NCI-H2081 treated with DMSO at 0.1 percent for 48 hours (cell line): ENCODE measurements around the gene ADRA2B.
"Not testable (repeated sequence)": the region's sequence is repeated elsewhere in the genome, so short reads cannot be mapped to it uniquely, and the experiment has no call there.

Source experiments
- DNase-seq: peaks from one replicate; lab custom pipeline; 2025; lab: John Stamatoyannopoulos, UW

Gene ADRA2B

DNA sequence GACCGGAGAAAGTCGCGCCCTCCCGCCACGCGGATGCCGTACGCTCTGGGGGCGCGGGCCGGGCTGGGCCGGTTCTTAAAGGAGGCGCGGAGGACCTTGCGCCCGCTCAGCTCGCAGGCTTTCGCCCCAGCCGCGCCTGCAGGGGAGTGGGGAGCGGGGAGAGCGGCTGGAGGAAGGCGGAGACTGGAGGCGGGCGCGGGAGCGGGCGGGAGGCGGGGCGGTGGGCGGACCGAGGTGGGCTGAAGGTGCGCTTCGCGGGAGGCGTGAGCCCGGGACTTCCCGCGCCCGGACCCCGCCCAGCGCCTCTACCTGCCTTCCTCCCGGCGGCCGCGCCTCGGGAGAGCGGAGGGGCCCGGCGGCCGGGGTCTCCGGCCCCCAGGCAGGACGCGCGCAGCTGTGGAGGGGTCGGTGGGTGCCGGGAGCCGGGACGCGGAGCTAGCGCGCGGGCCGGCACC lies at the start of gene ADRA2B:
ADRA2B (minus strand) TSS at position 148 of the 455 bp plus-strand sequence. CDS start 422 bp downstream, outside the sequence.
- DNase-seq = no peak

DNA sequence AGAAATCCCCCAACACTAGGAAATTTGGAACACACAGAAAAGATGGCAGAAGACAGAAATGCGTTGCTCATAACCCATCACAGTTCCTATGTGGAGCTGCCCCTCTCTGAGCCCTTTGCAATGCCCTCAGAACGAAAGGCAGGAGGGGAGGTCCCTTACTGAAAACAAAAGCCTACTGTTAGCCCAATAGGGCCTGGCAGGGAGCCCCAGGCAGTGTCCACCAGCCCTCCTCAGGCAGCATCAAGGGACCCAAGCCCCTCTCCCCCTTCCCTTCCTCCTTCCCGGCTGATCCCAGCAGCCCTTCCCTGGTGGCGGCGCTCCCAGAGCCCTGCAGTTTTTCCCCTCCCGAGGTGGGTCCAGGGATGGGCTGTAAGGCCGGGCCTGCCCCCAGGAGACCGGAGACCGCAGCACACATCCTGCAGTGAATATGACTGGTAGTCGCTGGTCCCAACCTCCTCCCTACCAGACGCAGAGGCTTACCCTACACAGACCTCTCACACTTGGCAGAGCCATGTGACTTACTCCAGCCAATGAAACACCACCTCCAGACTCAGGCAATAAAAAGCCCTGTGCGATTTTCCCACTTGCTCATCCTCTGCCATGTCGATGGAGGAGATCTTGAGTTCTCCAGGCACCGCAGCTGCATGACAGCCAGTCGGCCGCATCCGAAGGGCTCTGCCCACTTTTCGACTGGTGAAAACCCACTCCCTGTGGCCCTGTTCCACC lies 48.3 kb upstream of the ADRA2B start:
- DNase-seq = no peak

DNA sequence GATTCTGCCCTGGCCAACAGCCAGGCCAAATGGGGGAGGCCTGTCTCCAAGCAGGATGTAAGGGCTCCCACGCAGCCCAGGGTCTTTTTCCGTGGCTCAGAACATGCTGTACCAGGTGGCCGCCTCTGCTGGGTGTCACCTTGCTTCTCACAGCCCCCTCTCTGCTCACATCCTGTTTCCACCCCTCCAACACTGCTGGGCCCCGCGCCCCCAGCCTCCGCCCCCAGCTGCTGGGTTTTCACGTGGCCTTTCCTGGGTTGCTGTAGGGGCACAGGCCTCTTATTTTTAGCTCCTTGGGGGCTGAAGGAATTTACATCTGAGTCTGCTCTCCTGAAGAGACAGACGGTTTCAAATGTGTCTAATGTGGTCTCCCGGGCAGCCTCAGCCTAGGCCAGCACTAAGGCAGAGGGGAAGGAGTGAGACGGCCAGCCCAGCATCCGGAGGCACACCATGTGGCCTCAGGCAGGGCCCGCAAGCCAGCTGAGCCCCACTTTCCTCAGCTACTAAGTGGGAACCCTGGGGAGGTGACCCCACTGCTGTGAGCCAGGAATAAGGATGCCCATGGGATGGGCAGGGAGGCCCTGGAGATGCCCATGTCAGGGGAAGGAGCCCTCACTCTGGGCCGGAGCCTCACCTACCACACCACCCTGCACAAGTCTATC lies 47.5 kb upstream of the ADRA2B start:
- DNase-seq = no peak

DNA sequence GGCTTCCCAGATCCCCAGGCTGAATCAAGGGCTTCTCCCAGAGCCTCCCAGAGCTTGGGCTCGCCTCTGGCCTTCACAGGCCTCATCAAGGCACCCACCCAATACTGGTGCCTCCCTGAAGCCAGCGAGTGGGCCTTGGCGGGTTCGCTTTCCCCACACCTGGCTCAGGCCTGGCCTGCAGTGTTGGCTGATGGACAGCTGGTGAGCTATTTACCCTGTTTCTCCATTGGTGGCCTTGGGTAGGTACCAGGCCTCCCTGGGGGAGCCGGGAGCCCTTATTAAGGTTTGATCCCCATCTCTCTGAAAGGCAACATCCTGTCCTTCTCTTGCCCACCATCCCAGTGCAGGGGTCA lies 47.0 kb upstream of the ADRA2B start:
- no peak for DNase-seq

DNA sequence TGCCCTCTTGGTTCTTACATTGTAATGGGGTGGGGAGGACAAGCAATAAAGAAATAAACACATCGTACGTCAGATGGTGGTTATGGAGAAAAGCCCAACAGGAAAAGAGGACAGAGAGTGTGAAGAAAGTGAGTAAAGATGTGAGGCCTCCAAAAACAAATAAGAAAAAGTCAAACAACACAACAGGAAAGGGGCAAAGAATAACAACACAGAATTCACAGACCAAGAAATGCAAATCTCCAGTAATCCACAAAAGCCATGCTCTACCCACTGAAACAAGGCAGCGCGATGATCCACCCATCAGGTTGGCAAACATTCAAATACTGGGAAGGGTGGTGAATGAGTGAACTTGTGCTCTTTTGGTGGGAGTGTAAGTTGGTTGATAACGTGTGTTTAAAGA lies 45.5 kb upstream of the ADRA2B start:
- DNase-seq = no peak

DNA sequence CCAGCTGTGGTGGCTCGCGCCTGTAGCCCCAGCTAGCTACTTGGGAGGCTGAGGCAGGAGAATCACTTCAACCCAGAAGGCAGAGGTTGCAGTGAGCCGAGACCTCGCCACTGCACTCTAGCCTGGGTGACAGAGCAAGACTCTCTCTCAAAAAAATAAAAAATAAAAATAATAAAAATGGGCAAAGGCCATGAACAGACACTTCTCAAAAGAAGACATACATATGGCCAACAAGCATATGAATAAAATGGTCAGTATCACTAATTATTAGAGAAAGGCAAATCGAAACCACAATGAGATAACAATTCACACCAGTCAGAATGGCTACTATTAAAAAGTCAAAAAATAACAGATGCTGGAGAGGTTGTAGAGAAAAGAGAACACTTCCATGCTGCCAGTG lies 44.0 kb upstream of the ADRA2B start:
- DNase-seq = not testable (repeated sequence)

DNA sequence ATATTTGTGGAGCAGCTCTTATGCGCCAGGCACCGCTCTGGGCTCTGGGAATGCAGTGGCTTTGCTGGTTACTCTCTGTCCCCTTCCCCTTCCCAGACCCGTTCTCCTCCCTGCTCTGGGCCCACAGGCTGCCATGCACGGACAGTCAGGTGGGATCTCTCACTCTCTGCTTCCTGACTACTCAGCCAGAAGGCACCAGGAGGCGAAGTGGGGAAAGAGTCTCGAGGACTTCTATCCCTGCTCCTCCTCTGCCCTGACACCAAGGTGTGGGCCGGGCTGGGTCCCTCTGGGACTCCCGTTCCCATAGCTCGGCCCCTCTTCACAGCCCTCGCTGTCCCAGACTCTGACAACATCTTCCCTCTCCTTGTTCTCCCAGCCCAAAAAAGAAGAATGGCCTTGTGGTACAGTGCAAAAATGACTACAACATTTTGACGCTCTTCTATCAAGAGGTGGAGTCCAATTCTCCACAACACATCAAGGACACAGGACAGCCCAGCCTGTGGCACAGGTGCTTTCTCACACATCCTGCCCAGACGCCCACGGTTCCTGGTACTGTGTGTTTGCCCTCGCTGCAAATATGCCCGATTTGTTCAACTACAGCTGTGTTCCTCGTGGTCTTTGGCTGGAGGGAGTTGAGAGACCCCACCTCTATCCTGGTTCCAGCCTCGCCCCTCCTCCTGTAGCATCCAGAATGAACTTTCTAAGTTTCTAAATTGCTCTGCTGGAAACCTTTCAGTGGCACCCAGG lies 42.9 kb upstream of the ADRA2B start:
- DNase-seq = no peak

DNA sequence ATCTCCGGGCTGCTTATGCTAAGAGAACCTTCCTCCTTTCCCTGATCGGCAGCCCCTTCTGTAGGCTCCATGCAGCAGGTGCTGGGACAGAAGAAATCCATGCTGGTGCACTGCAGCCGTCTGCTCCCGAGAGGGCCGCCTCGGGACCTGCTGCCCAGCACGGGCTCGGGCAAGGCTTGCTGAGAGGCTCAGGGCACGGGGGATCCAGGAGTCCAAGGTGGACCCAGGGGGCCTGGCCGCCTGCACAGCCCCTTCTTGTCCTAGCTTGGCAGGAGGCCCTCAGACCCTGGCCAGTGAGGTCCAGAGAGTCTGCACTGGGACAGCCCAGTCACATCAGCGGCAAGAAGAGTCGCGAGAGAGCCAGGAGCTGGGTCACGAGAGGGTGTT lies 42.2 kb upstream of the ADRA2B start:
- no peak for DNase-seq

DNA sequence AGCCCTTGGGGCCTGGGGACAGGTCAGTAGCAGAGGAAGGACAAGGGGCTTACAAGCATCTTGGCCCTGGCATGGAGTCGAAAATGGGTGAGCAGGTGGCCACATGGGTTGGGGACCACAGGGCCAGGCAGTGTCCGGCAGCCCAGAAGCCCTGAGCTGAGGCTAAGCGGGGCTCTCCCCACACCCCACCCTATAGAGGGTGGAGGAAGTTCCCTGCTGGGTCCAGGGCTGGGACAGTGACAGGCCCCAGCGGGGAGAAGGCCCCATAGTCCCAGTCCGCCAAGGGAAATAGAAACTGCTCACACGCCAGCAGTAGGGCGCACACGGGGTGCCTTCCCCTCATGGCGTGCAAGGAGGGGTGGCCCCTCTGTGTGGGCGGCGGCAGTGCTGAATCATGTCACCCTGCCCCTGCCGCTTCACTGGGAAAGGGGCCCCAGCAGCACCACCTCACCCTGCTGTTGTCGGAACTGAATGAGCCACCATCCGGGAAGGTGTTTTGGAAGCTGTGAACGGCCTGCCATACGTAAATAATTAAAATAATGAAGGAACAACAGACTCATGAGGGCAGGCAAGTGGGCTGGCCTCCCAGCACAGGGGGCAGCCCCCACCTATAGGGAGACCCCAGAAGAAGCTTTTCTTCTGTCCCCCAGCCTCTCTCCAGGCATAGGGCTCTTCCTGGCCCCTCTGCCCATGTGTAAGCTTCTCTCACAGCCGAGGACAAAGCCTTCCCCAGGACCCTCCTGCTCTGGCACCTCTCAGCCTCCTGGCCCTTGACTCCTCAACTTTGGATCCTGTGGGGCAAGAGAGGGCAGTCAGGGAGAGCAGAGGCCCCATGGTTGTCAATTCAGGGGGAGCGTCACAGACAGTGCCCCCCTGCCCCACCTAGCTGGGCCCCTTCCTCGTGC lies 41.5 kb upstream of the ADRA2B start:
- no peak for DNase-seq

DNA sequence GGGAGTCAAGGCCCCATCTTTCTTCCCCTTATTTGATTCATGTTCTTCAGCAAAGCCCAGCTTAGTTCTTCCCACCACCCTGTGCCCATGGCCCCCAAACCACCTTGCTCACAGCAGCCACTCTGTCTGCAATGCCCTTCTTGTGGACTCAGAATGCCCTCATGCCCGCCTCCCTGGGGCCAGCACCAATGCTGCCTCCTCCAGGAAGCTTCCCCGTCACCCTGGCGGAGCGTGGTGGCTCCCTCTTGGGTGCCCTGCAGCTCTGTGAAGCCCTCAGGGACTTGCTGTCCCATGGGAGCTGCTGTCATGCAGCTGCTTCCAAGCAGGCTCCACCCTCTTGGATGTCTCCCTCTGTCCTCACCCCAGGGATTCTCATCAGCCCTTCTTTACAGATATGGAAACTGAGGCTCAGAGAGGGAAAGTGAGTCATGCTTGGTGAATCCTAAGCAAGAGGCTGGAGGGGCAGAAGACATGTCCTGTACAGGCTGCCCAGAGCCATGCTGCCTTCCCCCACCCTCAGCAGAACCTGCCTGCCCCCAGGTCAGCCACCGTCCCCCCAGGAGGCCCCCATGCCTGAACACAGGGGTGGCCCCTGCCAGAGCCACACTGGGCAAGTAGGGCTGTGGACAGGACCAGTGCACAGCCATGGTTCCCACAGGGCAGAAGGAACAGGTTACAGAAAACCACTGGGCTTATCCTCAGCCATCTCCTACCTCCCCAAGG lies 40.7 kb upstream of the ADRA2B start:
- DNase-seq = no peak

DNA sequence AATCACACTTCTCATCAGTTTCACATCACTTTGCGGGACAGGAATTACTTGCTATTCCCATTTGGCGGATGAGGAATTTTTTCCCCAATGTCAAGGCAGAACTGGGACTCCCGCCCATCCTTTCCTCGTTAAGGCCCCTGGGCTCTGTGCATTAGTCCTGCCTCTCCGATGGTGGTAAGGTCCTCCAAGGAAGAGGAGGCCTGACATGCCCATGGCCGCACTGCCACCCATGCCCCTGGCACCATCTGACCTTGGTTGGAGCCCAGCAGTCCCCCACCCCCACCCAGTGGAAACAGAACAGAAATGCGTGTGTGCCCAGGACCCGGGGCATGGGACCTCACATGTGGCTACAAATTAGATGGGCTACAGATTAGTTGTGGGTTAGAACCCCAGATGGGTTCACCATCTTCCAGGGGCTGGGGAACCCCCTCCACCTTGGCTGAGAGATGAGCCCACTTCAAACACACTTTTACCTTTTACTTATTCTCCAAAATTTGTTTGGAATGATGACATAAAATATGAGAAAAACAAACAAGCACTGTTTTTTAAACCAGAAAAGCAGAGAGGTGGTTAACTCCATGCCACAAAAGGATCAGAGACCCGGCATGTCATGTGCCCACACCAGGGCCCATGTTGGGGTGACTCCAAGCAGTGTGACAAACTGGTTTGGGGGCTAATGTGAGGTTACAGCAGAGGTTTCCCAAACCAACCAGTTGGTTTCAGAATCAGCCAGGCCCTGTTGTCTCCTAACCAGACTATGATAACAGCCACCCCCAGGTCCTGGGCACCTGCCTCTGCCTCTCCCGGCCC lies 39.8 kb upstream of the ADRA2B start:
- no peak for DNase-seq

DNA sequence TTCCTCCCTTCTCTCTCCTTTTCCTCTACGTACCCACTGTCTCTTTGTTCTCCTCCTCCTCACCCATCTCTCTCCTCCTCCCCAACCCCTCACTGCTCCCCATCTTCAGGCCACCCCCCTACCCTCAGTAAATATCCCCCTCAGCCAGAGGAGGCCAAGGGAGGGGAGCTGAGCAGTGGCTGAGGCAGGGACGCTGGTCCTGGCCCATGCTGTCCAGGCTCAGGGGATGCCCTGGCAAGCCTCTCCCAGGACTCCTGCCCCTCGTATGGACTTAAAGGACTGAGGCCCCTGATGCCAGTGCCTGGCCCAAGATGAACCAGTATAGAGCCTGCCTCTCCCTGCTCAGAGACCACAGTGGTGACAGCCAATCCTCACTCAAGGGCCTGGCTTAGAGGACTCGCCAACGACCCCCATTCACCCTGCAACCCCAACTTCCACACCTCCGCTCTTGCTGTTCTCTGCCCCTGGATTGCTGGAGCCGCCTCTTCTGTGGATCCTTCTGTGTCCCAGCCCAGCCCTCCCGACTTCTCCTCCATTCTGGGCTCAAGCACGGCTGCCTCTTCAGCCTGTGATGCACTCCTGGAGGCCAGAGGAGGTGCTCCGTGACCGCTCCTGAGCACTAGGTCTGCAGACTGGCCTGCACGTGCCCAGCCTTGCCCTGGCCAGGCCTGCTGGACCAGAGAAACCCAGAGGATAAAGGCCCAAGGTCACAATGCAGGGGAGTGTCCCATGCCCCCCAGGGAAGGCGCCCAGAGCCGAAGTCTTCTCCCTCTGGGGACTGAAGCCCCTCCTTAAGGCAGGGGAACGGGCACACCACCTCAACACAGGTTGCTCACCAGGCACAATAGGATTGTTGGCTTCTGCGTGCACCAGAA lies 38.4 kb upstream of the ADRA2B start:
- DNase-seq = no peak

DNA sequence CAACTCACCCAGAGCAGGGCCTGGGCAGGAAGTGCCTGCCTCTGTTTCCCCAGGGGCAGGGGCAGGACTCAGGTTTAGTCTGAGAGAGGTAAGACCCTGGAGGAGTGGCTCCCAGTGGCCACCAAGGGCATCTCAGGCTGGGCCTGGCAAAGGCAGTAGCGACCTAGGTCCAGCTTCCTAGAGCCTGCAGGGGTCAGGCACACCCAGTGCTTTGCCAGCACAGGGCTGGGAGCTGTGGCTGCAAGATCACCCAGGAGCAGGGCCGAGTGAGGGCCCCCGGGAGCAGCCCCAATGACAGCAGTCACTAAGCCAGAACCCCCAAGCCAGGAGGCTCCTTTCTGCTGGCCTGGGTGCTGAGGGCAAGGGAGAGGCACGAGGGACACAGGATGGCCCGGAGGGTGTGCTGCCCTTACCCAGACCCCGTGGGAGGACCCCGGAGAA lies 37.6 kb upstream of the ADRA2B start:
- DNase-seq = no peak

DNA sequence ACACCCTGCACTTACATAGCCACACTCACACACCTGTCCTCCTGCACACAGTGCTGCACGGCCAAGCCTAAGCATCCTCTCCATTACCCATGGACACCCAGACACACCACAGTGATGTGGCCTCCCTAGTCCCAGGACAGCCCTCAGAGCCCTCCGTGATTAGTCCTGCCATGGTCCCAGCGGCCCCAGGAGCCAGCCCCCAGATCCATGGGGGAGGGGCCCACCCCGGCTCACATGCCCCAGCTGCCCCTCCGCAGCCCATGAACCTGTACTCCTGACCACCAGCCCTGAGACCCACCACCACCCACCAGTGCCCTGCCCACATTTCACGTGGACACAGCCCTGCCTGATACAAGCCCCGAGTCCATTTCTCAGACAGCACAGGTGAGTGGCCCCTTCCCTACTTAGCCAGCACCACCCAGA lies 36.9 kb upstream of the ADRA2B start:
- DNase-seq = no peak

DNA sequence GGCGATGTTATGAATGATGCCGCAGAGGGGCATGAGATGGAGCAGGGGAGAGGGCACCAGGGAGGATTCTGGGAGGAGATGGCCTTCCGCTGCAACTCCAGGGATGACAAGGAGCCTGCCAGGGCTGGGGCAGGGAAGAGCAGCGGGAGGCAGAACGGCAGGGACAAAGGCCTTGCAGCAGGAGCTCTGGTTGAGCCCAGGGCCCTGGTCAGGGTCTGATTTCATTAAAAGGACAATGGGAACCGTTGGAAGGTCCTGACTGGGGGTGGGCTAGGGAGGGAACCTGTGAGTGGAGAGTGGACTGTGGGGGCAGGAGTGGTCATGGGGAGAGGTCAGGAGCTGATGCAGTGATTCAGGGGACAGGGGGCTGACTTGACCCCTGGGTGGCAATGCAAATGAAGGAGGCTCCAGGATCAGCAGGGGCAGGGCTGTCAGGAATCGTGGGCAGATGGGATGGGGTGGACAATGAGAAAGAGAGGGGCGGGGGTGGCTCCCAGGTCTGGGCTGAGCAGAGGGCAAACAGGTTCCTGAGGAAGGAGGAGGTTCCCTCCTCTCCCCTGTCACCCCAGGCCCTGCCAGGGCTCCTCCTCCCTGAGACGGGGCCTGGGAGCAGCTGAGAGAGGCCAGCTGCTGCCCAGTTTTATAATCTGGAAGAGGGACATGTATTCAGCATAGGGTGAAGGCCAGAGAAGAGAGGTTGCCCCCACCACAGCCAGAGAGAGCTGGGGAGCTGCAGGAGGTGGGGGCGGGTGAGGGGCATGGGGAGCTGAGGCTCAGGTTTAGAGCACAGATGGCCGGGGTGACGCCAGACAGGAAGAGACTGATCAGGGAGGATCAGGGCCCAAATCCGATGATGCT lies 36.2 kb upstream of the ADRA2B start:
- no peak for DNase-seq

DNA sequence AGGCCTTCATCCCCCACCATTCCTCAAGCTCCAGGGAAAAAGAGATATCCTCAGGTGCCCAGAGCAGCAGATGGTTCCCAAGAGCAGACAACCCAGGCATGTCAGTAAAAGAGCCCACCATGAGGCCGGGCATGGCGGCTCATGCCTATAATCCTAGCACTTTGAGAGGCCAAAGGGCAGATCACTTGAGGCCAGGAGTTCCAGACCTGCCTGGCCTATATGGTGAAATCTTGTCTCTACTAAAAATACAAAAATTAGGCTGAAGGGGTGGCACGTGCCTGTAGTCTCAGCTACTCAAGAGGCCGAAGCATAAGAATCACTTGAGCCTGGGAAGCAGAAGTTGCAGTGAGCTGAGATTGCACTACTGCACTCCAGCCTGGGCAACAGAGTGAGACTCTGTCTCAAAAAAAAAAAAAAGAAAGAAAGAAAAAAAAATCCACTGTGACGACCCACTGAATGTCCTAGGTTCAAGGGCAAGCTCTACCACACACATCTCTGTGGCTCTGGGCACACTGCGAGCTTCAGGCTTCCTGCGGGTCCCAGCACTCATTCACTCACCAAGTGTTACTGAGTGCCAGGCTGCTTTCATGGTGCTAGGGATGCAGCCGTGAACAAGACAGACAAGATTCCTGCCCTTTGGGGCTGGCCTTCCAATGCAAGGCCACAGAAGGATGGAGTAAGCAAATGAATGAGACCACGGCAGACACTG lies 35.4 kb upstream of the ADRA2B start:
- no peak for DNase-seq

DNA sequence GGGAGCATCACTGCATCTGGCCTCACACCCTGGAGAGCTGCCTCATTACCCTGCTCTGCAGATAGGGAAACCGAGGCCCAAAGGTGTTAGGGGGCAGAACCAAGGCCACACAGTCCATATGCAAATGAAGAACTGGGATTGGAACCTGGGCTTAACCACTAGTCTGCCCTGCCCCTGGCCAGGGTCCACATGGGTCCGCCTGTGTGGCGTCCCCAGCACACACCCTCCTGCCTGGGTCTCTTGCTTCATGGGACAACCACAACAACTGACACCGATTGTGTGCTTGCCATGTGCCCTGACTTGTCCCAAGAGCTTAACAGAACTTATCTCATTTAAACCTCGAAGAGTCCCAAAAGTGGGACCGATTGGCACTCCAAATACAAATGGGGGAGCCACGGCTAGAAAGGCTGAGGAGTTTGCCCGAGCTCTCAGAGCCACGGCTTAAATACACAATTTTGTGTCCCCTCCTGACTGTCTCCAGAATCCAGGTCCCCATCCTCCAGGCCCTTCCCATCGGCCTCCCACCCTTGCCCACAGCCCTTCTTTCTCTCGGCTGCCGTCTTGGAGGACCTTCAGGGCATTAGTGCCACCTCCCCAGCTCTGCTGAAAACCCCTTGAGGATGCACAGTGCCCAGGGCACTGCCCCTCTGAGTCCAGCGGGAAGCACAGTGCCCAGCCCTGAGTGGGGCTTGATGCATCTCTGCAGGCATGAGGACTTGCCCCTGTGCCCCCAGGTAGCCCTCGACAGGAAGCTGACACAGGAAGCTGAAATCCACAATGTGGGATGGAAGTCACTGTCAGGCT lies 34.6 kb upstream of the ADRA2B start:
- no peak for DNase-seq
